ENCODE results near the gene FBXO36. TPM values are rescaled to one million over a fixed set of nuclear protein-coding genes. Genes with fewer than 3 reads are reported as not detected.

The FBXO36 gene
- total and polyA plus RNA-seq, 2 of the 13 experiments (the other 11 are each of a cell fraction or from before 2014, with no cell fraction given), result 2.8 TPM

- TF ChIP-seq NFAT5 (CRISPR knock-in tag; IDR thresholded peaks at IDR 0.05) (no peak), XRCC5 (optimal IDR thresholded peaks at IDR 0.05; ENCODE audit: low read length) (peak; percentile 68), ZNF30 (CRISPR knock-in tag; IDR thresholded peaks at IDR 0.05) (no peak), PAF1 (CRISPR knock-in tag; IDR thresholded peaks at IDR 0.05) (no peak), CAMTA2 (CRISPR knock-in tag; IDR thresholded peaks at IDR 0.05; ENCODE audit: borderline replicate concordance) (no peak; the same call in 1 of the 2 replicates), ZBTB14 (CRISPR knock-in tag; IDR thresholded peaks at IDR 0.05) (no peak), NR2F6 (IDR thresholded peaks at IDR 0.05) (peak; percentile 47; the same call in 1 of the 2 replicates), NR2F6 (CRISPR knock-in tag; IDR thresholded peaks at IDR 0.05) (peak; percentile 34; the same call in 1 of the 2 replicates), ZNF121 (CRISPR knock-in tag; IDR thresholded peaks at IDR 0.05) (no peak), ZNF143 (CRISPR knock-in tag; IDR thresholded peaks at IDR 0.05) (peak; percentile 47), ERF (CRISPR knock-in tag; IDR thresholded peaks at IDR 0.05) (peak; percentile 80), ZNF256 (CRISPR knock-in tag; conservative IDR thresholded peaks at IDR 0.05) (no peak), TSC22D2 (CRISPR knock-in tag; IDR thresholded peaks at IDR 0.05; ENCODE audit: borderline replicate concordance) (no peak; the same call in 1 of the 2 replicates), ZNF788 (CRISPR knock-in tag; IDR thresholded peaks at IDR 0.05; ENCODE audit: borderline replicate concordance) (no peak; the same call in 1 of the 2 replicates), HMGXB4 (CRISPR knock-in tag; IDR thresholded peaks at IDR 0.05; ENCODE audit: borderline replicate concordance in 1 of 2, low read depth in 1 of 2) (peak in 1 of 2 experiments; percentile 30; a peak in 1 of 4 replicates), KLF11 (CRISPR knock-in tag; IDR thresholded peaks at IDR 0.05) (0 out of 2 replicates have a peak, but pooled peaks have one; percentile 56), CBX1 (IDR thresholded peaks at IDR 0.05; ENCODE audit: low read depth) (no peak), ZBTB21 (CRISPR knock-in tag; IDR thresholded peaks at IDR 0.05) (no peak)
- TF ChIP-seq, protein P1, sequence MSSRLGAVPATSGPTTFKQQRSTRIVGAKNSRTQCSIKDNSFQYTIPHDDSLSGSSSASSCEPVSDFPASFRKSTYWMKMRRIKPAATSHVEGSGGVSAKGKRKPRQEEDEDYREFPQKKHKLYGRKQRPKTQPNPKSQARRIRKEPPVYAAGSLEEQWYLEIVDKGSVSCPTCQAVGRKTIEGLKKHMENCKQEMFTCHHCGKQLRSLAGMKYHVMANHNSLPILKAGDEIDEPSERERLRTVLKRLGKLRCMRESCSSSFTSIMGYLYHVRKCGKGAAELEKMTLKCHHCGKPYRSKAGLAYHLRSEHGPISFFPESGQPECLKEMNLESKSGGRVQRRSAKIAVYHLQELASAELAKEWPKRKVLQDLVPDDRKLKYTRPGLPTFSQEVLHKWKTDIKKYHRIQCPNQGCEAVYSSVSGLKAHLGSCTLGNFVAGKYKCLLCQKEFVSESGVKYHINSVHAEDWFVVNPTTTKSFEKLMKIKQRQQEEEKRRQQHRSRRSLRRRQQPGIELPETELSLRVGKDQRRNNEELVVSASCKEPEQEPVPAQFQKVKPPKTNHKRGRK (CRISPR knock-in tag; IDR thresholded peaks at IDR 0.05), result no peak
These were observed 1.0 kb upstream of the FBXO36 start (continued) for GRCh38 chr2:229921101-229921891.

All from HepG2 (cell line).